HCT116 (cell line): ENCODE results near the gene SIX3.

Source experiments
- CEBPB ChIP-seq: IDR thresholded peaks from 2 replicates; pipeline ENCODE4 v1.6.1; 2012; ENCODE audit warnings: low read depth
- EZH2 ChIP-seq: fragments of 200-600 bp; sonication (generic); IDR thresholded peaks from 2 replicates; pipeline ENCODE4 v1.6.1; 2017; ENCODE audit warnings: antibody characterized with exemption, mixed run types
- EZH2phosphoT487 ChIP-seq: fragments of 200-600 bp; IDR thresholded peaks from 2 replicates; pipeline ENCODE4 v1.6.1; 2018; ENCODE audit warnings: antibody characterized with exemption, borderline replicate concordance
- FOSL1 ChIP-seq: IDR thresholded peaks from 2 replicates; pipeline ENCODE4 v1.6.1; 2012; ENCODE audit warnings: low read depth
- POLR2A ChIP-seq: IDR thresholded peaks from 2 replicates; pipeline ENCODE4 v1.7.0; 2011; ENCODE audit warnings: borderline replicate concordance; ENCODE audit not compliant: insufficient read depth, insufficient read length; ENCODE audit errors: extremely low read depth
- POLR2AphosphoS5 ChIP-seq: IDR thresholded peaks from 2 replicates; pipeline ENCODE4 v1.6.1; 2011; ENCODE audit warnings: mild to moderate bottlenecking, low read depth, low read length, moderate library complexity
- RAD21 ChIP-seq: IDR thresholded peaks from 2 replicates; pipeline ENCODE4 v1.6.1; 2012; ENCODE audit warnings: low read depth, mild to moderate bottlenecking
- REST ChIP-seq: IDR thresholded peaks from 2 replicates; pipeline ENCODE4 v1.6.1; 2012; ENCODE audit warnings: low read depth
- SP1 ChIP-seq: IDR thresholded peaks from 2 replicates; pipeline ENCODE4 v1.6.1; 2012; ENCODE audit warnings: low read depth
- YY1 ChIP-seq: IDR thresholded peaks from 2 replicates; pipeline ENCODE4 v1.6.1; 2011; ENCODE audit warnings: low read length, low read depth, moderate library complexity, mild to moderate bottlenecking; ENCODE audit not compliant: insufficient replicate concordance; ENCODE audit errors: extremely low read depth
- ZFX ChIP-seq: fragments of 450-650 bp; IDR thresholded peaks from 2 replicates; pipeline ENCODE4 v1.6.1; 2017
- TF ChIP-seq, protein P1 (sequence below), 3 experiments: fragments of 200-600 bp in 1 of 3; sonication (generic) in 1 of 3; IDR thresholded peaks in 2 of 3; conservative IDR thresholded peaks in 1 of 3; 2 replicates each; pipeline ENCODE4 v1.5.1; 2012 to 2017; ENCODE audit warnings: low read depth in 2 of 3, low read length in 2 of 3, antibody characterized with exemption in 1 of 3, borderline replicate concordance in 1 of 3, control low read depth in 1 of 3, mild to moderate bottlenecking in 1 of 3, mixed read lengths in 1 of 3, mixed run types in 1 of 3, moderate library complexity in 1 of 3; ENCODE audit not compliant: insufficient read depth in 1 of 3
- TF ChIP-seq, protein P2 (sequence below): IDR thresholded peaks from 2 replicates; pipeline ENCODE4 v1.6.1; 2012
- TF ChIP-seq, protein P3 (sequence below): IDR thresholded peaks from 2 replicates; pipeline ENCODE4 v1.6.1; 2011; ENCODE audit warnings: mild to moderate bottlenecking, low read length, moderate library complexity; ENCODE audit not compliant: insufficient replicate concordance; ENCODE audit errors: extremely low read depth

- TF ChIP-seq RAD21 (no peak), POLR2A (no peak), POLR2AphosphoS5 (no peak), EZH2 (no peak), EZH2phosphoT487 (no peak), FOSL1 (no peak), REST (no peak), ZFX (no peak), YY1 (no peak), CEBPB (no peak), SP1 (no peak)
- TF ChIP-seq, protein P1, sequence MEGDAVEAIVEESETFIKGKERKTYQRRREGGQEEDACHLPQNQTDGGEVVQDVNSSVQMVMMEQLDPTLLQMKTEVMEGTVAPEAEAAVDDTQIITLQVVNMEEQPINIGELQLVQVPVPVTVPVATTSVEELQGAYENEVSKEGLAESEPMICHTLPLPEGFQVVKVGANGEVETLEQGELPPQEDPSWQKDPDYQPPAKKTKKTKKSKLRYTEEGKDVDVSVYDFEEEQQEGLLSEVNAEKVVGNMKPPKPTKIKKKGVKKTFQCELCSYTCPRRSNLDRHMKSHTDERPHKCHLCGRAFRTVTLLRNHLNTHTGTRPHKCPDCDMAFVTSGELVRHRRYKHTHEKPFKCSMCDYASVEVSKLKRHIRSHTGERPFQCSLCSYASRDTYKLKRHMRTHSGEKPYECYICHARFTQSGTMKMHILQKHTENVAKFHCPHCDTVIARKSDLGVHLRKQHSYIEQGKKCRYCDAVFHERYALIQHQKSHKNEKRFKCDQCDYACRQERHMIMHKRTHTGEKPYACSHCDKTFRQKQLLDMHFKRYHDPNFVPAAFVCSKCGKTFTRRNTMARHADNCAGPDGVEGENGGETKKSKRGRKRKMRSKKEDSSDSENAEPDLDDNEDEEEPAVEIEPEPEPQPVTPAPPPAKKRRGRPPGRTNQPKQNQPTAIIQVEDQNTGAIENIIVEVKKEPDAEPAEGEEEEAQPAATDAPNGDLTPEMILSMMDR (IDR thresholded peaks at IDR 0.05 in 2 of 3, conservative IDR thresholded peaks at IDR 0.05 in 1 of 3; ENCODE audit: borderline replicate concordance in 1 of 3, insufficient read depth in 1 of 3, low read depth in 2 of 3, low read length in 2 of 3): no peak
- TF ChIP-seq, protein P2, sequence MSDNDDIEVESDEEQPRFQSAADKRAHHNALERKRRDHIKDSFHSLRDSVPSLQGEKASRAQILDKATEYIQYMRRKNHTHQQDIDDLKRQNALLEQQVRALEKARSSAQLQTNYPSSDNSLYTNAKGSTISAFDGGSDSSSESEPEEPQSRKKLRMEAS: no peak
- TF ChIP-seq, protein P3, sequence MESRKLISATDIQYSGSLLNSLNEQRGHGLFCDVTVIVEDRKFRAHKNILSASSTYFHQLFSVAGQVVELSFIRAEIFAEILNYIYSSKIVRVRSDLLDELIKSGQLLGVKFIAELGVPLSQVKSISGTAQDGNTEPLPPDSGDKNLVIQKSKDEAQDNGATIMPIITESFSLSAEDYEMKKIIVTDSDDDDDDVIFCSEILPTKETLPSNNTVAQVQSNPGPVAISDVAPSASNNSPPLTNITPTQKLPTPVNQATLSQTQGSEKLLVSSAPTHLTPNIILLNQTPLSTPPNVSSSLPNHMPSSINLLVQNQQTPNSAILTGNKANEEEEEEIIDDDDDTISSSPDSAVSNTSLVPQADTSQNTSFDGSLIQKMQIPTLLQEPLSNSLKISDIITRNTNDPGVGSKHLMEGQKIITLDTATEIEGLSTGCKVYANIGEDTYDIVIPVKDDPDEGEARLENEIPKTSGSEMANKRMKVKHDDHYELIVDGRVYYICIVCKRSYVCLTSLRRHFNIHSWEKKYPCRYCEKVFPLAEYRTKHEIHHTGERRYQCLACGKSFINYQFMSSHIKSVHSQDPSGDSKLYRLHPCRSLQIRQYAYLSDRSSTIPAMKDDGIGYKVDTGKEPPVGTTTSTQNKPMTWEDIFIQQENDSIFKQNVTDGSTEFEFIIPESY: no peak
Measured at GRCh38 chr2:44989176-44989575, 47.7 kb downstream of the SIX3 start.
